Measurements from ENCODE around the gene CPLX1.

The CPLX1 gene

DNA sequence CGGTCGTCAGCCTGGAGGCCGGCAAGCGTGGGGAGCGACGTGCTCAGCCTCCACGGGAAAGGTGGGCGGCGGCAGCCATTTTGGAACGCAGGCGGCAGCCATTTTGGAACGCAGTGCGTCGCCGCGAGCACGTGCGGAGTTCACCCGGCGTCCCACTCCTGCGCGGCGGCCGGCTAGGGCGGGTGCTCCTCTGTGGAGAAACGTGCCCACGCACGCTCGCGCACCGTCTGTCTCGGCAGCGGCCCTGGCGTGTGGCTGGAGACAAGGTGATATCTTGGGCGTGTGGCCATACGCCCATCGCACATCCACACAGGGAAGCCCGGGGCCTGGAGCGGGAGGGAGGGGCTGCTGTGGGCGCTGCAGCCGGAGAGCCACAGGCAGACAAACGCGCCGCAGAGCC is 21.1 kb downstream of the CPLX1 start:
- in situ Hi-C loops (cut with MboI; ENCODE audit: low sequenced_read_pairs, unreplicated experiment): no loop called here
- DNase-seq (ENCODE audit: low spot score): no peak
- TF ChIP-seq, protein P1, sequence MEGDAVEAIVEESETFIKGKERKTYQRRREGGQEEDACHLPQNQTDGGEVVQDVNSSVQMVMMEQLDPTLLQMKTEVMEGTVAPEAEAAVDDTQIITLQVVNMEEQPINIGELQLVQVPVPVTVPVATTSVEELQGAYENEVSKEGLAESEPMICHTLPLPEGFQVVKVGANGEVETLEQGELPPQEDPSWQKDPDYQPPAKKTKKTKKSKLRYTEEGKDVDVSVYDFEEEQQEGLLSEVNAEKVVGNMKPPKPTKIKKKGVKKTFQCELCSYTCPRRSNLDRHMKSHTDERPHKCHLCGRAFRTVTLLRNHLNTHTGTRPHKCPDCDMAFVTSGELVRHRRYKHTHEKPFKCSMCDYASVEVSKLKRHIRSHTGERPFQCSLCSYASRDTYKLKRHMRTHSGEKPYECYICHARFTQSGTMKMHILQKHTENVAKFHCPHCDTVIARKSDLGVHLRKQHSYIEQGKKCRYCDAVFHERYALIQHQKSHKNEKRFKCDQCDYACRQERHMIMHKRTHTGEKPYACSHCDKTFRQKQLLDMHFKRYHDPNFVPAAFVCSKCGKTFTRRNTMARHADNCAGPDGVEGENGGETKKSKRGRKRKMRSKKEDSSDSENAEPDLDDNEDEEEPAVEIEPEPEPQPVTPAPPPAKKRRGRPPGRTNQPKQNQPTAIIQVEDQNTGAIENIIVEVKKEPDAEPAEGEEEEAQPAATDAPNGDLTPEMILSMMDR (IDR thresholded peaks at IDR 0.05; ENCODE audit: borderline replicate concordance, control extremely low read depth, extremely low read depth, insufficient read depth, missing control alignments): no peak

DNA sequence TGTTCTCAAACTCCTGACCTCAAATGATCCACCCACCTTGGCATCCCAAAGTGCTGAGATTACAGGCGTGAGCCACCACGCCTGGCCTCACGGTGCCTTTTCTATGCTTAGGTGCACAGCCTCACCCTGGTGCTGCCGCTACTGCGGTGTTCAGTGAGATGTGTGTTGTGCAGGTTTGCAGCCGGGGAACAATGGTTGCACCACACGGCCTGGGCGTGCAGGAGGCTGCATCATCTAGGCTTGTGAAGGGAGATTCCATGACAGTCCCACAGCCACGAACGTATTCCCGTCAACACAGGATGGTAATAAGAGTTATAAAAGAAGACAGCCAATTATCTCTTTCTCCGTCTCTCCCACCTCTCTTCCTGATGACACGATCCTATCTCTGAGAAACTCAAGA is 22.0 kb downstream of the CPLX1 start:
- DNase-seq (ENCODE audit: low spot score): no peak
- TF ChIP-seq, protein P1 (IDR thresholded peaks at IDR 0.05; ENCODE audit: borderline replicate concordance, control extremely low read depth, extremely low read depth, insufficient read depth, missing control alignments): no peak
- in situ Hi-C loops (cut with MboI; ENCODE audit: low sequenced_read_pairs, unreplicated experiment): no loop called here

DNA sequence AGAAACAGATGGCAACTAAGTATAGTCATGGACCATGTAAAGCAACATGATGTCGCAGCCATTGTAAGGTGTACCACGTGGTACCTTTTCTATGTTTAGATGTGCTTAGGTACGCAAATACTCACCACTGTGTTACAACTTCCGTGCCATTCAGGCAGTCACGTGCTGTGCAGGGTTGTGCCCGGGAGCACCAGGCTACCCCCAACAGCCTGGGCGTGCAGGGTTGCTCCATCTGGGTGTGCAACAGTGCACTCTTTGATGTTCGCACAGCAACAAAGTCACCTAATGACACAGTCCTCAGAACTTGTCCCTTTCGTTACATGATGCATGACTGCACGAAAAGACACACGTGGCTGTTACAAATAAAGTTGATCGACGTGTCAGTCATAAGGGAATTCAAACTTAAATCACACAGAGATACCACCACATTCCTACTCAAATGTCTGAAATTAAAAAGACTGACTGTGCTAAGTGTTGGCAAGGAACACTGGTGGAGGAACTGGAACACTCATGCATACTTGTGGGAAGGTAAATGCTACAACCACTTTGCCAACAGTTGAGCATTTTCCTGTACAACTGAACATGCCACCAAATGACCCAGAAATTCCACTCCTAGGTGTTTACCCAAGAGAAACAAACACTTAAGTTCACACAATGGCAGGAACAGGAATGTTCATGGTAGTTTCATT is 24.3 kb downstream of the CPLX1 start:
- in situ Hi-C loops (cut with MboI; ENCODE audit: low sequenced_read_pairs, unreplicated experiment): no loop called here
- no peak for DNase-seq (ENCODE audit: low spot score)
- TF ChIP-seq, protein P1 (IDR thresholded peaks at IDR 0.05; ENCODE audit: borderline replicate concordance, control extremely low read depth, extremely low read depth, insufficient read depth, missing control alignments): no peak

DNA sequence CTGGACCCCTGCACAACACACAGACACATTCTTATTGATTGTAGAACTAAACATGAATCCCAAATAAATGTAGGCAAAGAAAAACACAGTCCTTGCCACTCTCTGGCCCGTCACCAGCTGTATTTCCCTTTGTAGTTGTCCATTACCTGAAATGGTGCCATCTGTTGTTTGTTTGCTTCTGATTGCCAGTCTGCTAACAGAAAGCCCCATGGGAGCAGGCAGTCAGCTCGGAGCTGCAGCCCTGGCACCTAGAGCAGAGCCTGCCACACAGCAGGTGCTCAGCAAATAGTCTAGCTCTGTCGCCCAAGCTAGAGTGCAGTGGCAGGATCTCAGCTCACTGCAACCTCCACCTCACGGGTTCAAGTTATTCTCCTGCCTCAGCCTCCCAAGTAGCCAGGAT is 28.9 kb downstream of the CPLX1 start:
- no peak for DNase-seq (ENCODE audit: low spot score)
- in situ Hi-C loops (cut with MboI; ENCODE audit: low sequenced_read_pairs, unreplicated experiment): no loop called here
- TF ChIP-seq, protein P1 (IDR thresholded peaks at IDR 0.05; ENCODE audit: borderline replicate concordance, control extremely low read depth, extremely low read depth, insufficient read depth, missing control alignments): no peak

DNA sequence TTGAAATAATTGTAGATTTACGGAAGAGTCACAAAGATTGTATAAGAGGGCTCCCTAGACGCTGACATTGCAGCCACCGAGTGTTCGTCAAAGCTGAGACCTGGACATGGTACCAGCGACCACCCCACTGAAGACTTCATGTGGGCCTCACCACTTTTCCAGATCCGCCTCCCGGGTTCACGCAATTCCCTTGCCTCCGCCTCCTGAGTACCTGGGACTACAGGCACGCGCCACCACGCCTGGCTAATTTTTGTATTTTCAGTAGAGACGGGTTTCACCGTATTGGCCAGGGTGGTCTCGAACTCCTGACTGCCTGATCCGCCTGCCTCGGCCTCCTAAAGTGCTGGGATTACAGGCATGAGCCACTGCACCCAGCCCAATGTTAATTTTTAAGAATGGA is 29.7 kb downstream of the CPLX1 start:
- TF ChIP-seq, protein P1 (IDR thresholded peaks at IDR 0.05; ENCODE audit: borderline replicate concordance, control extremely low read depth, extremely low read depth, insufficient read depth, missing control alignments): no peak
- no peak for DNase-seq (ENCODE audit: low spot score)
- in situ Hi-C loops (cut with MboI; ENCODE audit: low sequenced_read_pairs, unreplicated experiment): no loop called here

DNA sequence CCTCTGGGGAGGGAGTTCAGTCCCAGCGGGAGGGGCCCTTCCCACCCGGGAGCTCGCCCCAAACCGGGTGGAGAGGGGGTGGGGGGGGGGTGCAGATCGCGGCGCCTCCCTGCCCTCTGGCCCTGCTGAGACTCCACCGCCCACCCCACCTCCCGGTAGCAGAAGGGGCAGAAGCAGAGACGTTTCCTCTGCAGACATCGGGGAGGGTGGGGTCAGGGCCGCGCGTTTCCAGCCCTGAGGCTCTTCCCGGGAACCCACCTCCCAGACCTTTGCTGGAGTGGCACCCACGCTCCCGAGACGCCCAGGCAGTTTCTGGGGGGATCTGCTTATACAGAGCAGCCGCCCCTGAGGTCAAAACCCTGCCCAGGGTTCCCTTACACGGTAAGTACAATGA is 30.2 kb downstream of the CPLX1 start:
- no peak for DNase-seq (ENCODE audit: low spot score)
- in situ Hi-C loops (cut with MboI; ENCODE audit: low sequenced_read_pairs, unreplicated experiment): no loop called here
- TF ChIP-seq, protein P1 (IDR thresholded peaks at IDR 0.05; ENCODE audit: borderline replicate concordance, control extremely low read depth, extremely low read depth, insufficient read depth, missing control alignments): no peak

Data from GM13976 (cell line).